Fibroblast of skin of scalp (primary cell): ENCODE measurements around the gene ZC3HAV1L. TPM values are rescaled to one million over a fixed set of nuclear protein-coding genes. Genes with fewer than 3 reads are reported as not detected.
"Not testable (repeated sequence)": the region's sequence is repeated elsewhere in the genome, so short reads cannot be mapped to it uniquely, and the experiment has no call there.

Experiments used
- DNase-seq: peaks from one replicate; pipeline ENCODE4 v3.0.0-alpha.2; 2013
- polyA plus RNA-seq, 2 experiments: library from polyadenylated mRNA; unstranded; fragments of 120-200 nt; gene quantifications; one replicate each; pipeline ENCODE4 v1.2.1, GENCODE V29; 2013; ENCODE audit not compliant: insufficient read length in 2 of 2

ZC3HAV1L gene
- 10.2 TPM for polyA plus RNA-seq (2013, experiment 1 of 2; ENCODE audit: insufficient read length)
- 12.4 TPM for polyA plus RNA-seq (2013, experiment 2 of 2; ENCODE audit: insufficient read length)

DNA sequence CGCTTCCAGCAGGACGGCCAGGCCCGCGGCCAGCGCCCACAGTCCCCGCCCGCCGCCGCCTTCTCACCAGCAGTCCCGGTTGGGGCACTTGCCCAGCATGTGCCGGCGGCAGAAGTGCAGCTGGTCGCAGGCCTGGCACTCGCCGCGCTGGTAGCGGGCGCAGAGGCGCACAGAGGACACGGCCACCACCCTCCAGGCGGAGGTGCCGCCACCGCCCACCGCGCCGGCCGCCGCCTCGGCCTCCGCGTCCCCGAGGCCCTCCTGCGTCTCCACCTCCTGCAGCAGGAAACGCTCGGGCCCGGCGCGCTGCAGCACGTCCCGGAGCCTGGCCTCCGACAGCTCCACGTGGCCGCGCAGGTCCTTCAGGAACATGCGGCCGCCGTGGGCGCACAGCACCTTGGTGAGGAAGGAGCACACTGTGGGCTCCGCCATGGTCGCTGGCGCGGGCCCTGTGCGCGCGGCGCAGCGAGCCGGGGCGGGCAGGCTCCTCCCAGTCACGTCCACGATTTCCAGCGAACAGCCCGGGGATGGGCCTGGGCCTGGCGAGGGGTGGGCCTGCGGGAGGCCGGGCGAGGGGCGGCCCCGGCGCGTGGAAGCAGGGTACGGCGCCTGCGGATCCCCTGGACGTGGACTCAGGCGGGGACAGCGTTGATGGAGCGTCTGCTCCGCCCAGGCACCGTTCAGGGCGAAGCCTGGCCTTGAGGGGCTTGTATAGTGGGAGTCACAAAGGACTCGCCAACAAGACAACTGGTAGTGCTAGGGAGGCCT is at the start of gene ZC3HAV1L:
Gene ZC3HAV1L (minus strand): TSS at position 457 of the 768 bp plus-strand sequence. CDS start 25 bp downstream, at position 432.
- DNase-seq: peak; percentile 83

DNA sequence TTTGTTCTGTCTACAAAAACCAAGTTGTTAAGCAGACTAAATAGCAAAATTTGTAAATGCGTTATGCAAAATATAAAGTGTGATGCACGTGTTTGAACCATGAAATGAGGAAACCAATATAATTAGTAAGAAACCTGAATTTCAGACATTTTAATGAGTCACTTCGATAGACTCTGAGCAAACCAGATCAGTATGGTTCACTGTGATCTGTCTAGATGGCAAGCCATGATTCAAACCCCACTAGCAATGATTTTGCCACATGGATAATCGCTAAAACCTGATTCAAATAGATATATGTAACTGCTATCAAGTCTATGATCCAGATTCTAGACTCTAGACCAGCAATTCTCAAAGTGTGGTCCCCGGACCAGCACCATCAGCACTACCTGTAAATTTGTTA is 48.9 kb upstream of the ZC3HAV1L start:
- DNase-seq: no peak

GRCh38 chr7:139081584-139081983 is 45.7 kb upstream of the ZC3HAV1L start:
- no peak for DNase-seq

GRCh38 chr7:139080905-139081304 is 45.1 kb upstream of the ZC3HAV1L start:
- DNase-seq: no peak

GRCh38 chr7:139079861-139080260 is 44.0 kb upstream of the ZC3HAV1L start:
- no peak for DNase-seq

- DNase-seq: no peak
Measured at GRCh38 chr7:139078911-139079310, 43.1 kb upstream of the ZC3HAV1L start.

DNA sequence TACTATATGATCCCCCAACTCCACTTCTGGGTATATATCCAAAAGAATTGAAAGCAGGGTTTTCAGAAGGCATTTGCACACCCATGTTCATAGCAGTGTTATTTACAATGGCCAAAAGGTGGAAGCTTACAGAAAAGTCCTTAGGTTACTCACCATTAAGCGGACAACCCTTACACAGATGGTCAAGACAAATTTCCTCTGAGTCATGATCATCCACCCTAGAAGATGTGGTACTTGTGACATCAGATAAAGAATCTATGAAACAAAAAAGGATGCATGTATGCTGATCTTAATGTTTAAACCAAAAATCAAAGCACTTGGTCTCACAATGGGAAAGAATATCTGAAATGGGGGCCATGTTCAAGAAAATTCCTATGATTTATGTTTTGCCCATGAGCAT is 42.6 kb upstream of the ZC3HAV1L start:
- no peak for DNase-seq

DNA sequence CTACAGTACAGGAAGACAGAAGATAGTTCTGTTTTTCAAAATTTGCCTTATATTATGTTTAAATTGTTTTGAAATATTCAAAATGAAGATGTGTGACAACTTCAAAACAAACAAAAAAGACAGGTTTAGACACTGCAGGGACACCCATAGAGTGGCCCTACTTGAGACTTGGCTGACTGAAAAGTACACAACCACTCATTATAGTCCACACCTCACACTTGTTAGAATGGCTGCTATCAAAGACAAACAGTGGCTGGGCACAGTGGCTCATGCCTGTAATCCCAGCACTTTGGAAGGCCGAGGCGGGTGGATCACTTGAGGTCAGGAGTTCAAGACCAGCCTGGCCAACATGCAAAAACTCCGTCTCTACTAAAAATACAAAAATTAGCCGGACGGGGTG is 41.9 kb upstream of the ZC3HAV1L start:
- not testable (repeated sequence) for DNase-seq

DNA sequence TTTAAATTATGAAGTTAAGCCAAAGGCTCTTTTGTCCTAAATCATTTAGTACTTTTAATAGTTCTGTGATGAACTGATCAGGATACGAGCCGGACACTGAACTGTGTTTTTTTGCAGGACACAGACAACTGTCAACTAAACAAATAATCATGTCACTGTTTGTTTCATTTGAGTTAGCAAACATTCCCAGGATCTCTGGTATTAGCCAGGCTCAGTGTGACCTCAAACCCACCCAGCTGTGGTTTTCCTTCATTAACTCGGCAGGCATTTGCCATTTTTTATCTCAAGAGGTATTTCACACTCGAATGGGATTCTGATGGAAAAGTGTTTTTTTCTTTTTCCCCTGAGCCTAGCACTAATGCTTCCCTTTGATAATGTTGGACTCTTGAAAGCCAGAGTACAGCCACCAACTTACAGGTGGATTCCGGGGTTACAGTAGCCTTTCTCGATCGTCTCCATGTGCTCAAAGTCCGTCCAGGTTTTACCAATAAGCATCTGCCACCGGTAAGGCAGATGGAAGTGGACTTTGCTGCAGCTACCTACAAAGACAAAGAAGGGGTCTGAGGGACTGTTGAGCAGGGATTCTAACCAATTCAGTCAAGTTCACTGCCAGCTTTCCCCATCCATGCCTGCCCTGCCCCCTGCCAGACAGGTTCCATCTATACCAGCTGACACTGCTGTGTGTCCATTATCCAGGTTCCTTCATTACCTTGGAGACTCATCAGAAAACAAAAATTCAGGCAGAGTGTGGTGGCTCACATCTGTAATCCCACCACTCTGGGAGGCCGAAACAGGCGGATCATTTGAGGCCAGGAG is 40.2 kb upstream of the ZC3HAV1L start:
- no peak for DNase-seq

DNA sequence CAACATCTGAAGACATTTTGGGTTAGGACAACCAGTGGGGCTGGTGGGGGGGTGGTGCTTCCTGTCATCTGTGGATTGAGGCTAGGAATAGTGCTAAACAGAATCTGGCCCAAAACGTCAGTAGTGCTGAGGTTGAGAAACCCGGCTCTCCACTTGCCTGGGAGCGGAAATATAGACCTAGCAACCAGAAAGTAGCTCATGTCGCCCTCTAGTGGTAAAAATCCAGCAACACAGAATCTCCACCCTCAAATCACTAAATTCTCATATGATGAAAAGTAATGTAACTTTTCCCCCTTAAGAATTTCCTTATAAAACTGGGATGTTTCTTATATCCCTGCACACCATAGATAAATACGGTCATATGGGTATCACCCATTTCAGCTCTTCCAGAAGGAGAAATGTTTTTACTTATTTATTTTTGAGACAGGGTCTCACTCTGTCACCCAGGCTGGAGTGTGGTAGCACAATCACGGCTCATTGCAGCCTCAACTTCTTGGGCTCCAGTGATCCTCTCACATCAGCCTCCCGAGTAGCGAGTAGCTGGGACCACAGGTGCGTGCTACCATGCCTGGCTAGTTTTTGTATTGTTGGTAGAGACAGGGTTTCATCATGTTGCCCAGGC is 39.3 kb upstream of the ZC3HAV1L start:
- peak; percentile 84 for DNase-seq

GRCh38 chr7:139072796-139073195 is 37.0 kb upstream of the ZC3HAV1L start:
- DNase-seq: no peak

DNA sequence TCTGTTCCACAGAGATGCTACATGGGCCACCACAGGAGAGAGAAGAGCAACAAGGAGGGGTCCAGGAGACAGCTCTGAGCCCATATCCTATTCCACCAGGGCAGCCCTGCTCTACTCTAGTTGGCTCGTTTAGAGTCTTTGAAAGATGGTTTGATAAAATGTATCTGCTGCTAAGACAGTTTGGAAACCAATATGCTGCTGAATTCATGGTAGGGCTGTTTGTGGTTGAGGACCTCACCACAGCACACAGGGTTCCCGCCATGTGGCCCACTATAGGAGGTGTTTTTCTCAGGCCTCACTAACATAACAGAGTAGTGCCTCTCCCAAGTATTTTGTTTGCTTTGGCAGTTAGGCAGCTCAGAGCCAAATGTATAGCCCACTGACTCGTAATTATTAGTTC is 35.8 kb upstream of the ZC3HAV1L start:
- no peak for DNase-seq

DNA sequence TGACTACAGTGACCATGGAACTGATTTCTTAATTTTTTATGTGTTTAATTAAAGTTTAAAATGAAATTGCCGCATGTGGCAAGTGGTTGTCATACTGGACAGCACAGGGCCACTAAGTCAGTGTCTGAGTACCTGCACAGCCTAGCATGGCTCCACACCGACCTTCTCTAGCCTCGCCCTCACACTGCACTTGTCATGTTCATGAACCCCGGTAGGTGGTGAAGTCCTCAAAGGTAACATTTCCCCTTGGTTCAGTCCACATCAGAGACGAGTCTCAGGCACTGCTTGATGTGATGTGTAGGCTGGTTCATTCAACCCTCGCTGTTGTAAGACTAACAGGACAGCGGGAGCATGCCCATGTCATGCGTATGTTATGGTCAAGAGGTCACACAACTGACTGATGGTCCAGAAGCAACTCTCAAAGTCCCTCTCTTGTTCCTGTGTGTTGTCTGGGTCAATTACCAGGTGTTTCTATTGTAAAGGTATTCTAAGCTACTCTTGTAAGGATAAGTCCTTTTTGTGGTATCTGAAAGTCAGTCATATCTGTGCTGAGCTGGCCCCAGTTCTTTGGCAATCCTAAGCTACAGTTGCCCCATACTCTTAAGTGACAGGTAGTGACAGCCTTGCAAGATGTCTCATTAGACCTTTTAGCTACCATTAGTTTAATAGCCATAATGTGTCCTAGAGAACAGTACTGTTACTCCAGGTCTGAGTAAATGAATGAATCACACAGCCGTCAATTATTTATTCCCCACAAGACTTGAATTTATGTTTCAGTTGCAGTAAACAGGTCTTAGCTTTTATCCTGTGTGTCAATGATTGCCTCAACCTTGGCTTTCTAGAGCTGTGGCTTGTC is 32.9 kb upstream of the ZC3HAV1L start:
- DNase-seq: no peak

GRCh38 chr7:139066315-139066714 is 30.5 kb upstream of the ZC3HAV1L start:
- DNase-seq: no peak

GRCh38 chr7:139065323-139065722 is 29.5 kb upstream of the ZC3HAV1L start:
- no peak for DNase-seq

DNA sequence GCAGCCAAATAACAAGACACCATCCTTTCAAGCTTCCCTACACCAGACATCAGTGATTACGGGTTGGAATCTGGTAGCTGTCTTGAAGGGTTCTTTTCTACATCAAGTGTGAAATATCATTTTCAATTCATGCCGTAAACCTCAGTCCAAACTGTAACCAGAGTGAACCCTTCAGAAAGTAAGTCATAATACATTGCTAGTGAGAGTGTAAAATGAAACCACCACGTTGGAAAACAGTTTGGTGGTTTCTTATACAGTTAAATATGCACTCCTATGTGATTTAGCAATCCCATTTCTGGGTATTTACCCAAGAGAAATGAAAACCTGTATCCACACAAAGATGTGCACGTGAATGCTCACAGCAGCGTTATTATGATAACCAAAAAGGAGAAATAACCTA is 25.6 kb upstream of the ZC3HAV1L start:
- DNase-seq: no peak

DNA sequence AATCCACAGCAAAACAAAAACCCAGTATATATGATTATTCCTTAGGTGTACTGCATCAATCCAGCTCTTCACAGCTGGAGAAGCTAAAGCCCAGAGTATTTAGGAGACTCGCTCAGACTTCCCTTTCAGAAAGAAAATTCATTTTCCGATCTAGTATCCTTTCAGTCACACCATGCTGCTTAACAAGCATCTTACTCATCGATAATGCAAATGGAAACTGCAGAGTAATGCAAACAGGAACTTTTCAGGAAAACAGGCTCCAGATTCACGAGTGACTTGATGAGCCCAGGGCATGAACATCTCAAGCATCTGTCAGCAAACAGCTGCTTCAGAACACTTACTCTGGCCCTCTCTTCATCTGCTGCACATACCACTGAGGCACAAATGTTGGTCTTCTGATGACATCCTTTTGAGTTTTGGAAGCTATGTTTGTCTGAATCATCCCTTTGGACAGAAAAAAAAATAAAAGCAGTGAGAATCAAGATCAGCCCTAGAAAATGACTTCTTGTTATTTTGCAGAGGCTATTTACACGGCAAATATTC is 24.9 kb upstream of the ZC3HAV1L start:
- no peak for DNase-seq

- DNase-seq: no peak
Measured at GRCh38 chr7:139059905-139060304, 24.1 kb upstream of the ZC3HAV1L start.

GRCh38 chr7:139058943-139059342 is 23.1 kb upstream of the ZC3HAV1L start:
- peak; percentile 54 for DNase-seq

GRCh38 chr7:139055674-139056073 is 19.8 kb upstream of the ZC3HAV1L start:
- DNase-seq: no peak

DNA sequence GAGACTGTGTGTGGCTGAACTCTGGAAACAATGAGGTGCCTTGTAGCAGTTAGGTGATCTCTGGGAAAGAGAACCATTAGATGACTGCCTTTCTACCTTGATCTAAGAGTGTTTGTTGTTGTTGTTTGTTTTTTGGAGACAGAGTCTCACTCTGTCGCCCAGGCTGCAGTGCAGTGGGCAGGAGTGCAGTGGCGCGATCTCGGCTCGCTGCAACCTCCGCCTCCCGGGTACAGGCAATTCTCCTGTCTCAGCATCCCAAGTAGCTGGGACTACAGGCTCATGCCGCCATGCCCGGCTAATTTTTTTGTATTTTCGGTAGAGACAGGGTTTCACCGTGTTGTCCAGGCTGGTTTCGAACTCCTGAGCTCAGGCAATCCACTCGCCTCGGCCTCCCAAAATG is 18.8 kb upstream of the ZC3HAV1L start:
- not testable (repeated sequence) for DNase-seq

DNA sequence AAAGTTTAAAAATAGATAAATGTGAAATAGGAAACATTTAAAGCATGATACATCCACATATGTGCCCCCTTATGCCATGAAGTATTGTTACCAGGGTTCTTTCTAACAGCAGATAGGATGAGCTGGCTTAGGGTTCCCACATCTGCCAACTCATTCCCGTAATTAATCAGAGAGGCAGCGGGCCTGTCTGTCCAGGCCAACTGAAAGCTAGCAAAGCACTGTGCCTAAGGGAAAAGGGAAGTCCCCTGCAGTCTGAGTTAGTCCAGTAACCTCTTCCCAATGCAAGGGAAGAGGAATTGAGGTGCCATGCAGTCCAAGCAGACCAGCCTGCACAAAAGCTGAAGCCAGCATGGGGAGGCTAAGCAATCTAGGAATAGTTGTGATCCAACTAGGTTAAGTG is 18.3 kb upstream of the ZC3HAV1L start:
- no peak for DNase-seq
